GM10266 (cell line): Measurements from ENCODE around the gene DAZAP2.
"Not testable (repeated sequence)": the region's sequence is repeated elsewhere in the genome, so short reads cannot be mapped to it uniquely, and the experiment has no call there.

Experiments
- DNase-seq: peaks from one replicate; pipeline ENCODE4 v3.0.0; 2012; ENCODE audit errors: extremely low spot score
- TF ChIP-seq, protein P1 (sequence below): IDR thresholded peaks from 2 replicates; pipeline ENCODE4 v1.5.1; 2012; ENCODE audit warnings: mild to moderate bottlenecking, low read depth; ENCODE audit not compliant: control insufficient read depth, insufficient read depth; ENCODE audit errors: missing control alignments

Gene DAZAP2

DNA sequence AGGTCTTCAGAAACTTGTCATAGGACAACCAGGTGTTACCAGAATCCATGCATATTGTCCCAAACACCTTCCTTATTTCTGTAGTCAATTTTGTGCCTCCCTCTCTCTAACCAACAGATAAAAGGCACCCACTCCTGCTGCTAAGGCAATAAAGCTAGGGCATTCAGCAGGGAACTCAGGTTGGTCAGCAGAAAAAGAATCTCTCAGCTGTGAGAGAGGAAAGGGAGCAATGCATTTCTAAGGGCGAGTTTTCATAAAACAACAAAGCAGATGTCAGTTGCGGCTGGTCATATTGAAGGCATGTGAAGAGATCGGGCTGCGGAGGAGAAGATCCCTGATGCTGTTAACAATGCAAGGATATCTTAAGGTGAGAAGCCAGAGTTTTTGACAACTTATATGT lies 13.4 kb upstream of the DAZAP2 start:
- no peak for DNase-seq
- TF ChIP-seq, protein P1, sequence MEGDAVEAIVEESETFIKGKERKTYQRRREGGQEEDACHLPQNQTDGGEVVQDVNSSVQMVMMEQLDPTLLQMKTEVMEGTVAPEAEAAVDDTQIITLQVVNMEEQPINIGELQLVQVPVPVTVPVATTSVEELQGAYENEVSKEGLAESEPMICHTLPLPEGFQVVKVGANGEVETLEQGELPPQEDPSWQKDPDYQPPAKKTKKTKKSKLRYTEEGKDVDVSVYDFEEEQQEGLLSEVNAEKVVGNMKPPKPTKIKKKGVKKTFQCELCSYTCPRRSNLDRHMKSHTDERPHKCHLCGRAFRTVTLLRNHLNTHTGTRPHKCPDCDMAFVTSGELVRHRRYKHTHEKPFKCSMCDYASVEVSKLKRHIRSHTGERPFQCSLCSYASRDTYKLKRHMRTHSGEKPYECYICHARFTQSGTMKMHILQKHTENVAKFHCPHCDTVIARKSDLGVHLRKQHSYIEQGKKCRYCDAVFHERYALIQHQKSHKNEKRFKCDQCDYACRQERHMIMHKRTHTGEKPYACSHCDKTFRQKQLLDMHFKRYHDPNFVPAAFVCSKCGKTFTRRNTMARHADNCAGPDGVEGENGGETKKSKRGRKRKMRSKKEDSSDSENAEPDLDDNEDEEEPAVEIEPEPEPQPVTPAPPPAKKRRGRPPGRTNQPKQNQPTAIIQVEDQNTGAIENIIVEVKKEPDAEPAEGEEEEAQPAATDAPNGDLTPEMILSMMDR, result no peak

DNA sequence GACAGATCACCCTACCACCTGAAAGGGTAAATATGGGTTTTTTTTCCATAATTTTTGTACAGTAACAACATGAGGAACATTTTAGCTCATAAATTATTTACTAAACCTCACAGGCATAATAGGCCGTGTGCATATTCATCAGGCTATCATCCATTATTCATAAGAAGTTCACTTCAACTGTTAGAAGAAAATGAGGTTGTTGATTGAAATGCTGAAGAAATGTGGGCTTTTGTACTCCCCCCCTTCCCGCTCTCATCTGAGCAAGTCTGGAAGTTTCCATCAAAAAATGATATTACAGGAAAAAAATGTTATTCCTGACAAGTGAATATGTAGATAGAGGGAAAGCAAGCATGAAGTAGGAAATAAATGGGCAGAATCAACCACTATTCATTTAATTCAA lies 12.9 kb upstream of the DAZAP2 start:
- DNase-seq, result no peak
- TF ChIP-seq, protein P1, result no peak

DNA sequence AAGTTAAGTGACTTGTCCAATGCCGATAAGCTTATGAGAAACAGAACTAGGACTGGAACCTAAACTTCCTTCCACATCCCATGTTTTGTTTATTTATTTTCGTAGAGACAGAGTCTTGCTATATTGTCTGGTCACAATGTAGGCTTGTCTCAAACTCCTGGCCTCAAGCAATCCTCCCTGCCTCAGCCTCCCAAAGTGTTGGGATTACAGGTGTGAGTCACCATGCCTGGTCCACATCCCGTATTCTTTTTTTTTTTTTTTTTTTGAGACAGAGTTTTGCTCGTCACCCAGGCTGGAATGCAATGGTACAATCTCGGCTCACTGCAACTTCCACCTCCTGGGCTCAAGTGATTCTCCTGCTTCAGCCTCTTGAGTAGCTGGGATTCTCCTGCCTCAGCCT lies 11.5 kb upstream of the DAZAP2 start:
- not testable (repeated sequence) for DNase-seq

DNA sequence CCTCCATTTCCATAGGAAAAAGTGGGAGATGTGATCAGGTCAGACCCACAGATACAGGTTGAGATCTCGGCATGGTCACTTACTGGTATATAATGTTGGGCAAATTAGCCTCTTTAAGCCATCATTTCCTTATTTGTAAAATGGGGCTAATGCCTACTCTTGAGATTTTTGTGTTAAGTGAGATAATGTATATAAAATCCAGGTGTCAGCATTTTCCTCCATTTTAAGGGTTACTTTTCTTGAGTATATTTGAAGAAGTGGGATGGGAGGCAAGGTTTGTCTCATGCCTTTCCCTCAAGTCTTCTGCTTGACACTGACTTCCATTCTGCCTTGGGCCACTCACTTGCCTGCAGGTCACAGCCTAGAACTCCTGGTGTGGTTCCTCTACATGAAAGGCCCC lies 10.7 kb upstream of the DAZAP2 start:
- TF ChIP-seq, protein P1, result no peak
- DNase-seq, result no peak

DNA sequence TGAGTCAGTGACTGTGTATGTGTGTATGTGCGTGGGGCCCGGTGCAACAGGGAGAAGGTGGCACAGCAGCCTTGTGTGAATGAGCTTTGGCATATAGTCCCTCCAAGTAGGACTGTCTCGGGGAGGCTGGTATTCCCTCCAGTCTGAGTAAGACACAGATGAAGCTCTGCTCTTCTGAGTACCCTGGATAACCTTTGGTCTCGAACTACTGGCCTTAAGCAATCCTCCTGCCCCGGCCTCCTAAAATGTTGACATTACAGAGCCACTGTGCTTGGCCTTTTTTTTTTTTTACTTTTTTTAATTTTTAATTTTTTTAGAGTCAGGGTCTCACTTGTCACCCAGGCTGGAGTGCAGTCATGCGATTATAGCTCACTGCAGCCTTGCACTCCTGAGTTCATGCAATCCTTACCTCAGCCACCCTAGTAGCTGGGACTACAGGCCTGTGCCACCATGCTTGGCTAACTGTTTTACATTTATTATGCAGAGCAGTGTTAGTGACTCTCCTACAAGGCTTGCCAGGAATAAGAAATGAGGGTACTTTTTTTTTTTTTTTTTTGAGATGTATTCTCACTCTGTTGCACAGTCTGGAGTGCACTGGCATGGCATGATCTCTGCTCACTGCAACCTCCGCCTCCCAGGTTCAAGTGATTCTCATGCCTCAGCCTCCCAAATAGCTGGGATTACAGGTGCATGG lies 9.4 kb upstream of the DAZAP2 start:
- no peak for DNase-seq
- TF ChIP-seq, protein P1, result no peak

DNA sequence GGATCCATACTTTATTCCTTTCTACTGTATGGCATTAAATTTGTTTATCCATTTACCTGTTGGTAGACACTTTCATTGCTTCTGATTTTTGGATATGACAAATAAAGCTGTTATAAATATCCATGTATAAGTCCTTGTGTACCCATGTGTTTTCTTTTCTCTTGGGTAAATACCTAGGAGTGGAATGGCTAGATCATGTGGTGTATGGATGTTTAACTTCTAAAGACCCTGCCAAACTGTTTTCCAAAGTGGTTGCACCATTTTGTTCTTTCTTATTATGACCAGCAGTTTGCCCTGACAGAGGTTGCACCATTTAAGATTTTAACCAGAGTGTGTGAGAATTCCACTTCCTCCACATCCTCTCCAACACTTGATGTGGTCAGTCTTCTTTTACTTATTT lies 6.0 kb upstream of the DAZAP2 start:
- DNase-seq, result no peak
- TF ChIP-seq, protein P1, result no peak

DNA sequence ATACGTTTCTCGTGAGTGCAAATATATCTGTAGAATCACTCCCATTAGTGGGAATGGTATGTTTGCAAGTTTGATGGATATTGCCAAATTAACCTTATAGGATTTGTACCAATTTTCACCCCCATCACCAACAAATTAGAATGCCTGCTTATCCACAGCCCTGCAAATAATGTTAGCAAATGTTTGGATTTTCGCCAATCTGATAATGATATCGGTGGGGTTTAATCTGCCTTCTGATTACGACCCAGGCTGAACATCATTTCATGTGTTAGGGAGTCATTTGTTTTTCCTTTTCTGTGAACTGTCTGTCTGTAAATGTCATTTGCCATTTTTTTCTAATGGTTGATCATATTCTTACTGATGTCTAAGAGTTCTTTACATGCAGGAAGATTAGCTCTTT lies 4.1 kb upstream of the DAZAP2 start:
- no peak for DNase-seq
- TF ChIP-seq, protein P1, result no peak

DNA sequence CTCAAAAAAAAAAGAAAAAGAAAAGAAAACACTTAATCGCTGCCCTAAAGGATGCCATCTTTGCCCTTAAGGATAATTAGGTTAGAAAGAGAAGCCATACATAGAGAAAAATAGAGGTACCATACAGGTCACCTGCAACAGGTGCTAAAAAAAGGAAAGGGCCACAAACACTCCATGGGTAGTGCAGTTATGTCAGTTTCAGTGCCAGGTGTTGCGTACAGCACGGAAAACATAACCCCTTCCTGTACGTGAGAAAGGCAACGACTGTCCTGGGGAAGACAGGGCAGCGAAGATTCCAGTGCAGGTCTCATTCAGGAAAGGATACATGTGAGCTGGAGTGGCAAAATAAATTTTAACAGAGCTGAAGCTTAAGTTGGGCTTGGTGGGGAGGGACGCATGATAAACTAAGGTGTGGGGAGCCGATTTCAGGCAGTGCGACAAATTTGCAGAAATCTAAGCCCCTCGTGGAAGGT lies 553 bp upstream of the DAZAP2 start:
- no peak for DNase-seq
- TF ChIP-seq, protein P1, result no peak
